Glomerular visceral epithelial cell (primary cell): Measurements from ENCODE around the gene KCNJ5.
A peak's percentile ranks its signal among the peaks of the same experiment; 100 is the strongest.

Source experiments
- DNase-seq: peaks from one replicate; pipeline ENCODE4 v3.0.0-alpha.2; 2016; ENCODE audit errors: extremely low spot score

KCNJ5 gene

DNA sequence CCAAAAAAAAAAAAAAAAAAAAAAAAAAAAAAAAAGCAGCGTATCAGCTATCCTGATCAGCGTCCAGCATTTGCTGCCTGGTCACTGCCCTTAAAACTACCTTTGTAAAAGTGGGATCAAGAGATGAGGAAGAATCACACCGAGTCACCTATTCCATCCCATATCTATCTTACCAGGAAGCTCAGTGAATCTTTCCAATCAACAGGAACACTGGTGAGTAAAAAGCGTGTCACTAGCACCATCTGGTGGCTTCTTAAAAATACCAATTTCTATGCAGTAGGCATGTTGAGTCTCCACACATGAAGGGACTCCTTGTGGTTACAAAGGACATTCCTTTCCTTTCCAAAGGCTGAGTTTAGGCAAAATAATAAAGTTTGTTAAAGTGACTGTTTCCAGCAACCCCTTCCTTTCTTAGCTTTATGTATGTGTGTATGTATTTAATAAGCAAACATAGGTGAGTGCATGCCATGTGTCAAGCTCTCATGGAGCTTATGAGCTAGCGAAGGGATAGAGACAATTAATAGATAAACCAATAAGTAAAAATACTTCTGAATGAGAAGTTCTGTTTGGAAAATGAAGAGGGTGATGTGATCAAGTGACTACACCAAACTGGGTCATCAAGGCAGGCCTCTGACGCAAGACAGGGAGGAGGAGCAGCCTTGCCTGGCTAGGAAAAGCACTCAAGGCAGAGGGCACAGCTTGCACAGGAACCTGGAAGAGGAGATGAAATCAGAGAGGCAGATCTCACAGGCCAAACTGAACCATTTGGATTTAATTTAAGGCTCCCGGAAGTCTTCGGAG, 65.4 kb downstream of the KCNJ5 start:
- DNase-seq: peak; percentile 61

DNA sequence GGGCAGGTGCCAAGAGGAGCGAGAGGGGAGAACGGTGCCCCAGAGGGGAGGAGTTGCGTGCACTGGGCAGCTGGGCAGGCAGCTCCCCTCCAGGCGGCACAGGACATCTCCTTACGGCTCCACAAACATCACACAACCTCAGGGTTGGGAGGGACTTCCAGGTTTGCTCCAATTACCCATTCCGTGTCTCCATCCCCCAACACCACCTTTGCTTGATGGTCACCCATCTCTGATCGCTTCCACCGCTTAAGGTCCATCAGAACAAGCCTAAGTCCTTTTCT, 66.0 kb downstream of the KCNJ5 start:
- no peak for DNase-seq

DNA sequence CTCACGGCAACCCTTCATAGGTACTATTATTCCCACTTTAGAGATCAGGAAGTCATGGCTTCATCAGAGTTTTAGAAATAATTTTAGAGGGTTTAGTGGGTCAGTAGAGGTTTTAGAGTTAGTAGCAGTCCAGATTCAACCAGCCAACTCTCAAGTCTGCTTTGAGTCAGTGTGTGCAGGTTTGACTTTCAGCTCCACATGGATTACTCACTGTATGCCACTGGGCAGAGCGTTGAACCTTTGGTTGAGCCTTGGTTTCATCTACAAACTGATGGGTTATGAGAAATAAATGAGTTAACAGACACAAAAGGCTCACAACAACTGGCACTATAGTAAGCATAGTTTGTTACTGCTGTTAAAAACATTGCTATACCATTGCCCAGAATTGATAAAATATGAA, 70.5 kb downstream of the KCNJ5 start:
- no peak for DNase-seq

DNA sequence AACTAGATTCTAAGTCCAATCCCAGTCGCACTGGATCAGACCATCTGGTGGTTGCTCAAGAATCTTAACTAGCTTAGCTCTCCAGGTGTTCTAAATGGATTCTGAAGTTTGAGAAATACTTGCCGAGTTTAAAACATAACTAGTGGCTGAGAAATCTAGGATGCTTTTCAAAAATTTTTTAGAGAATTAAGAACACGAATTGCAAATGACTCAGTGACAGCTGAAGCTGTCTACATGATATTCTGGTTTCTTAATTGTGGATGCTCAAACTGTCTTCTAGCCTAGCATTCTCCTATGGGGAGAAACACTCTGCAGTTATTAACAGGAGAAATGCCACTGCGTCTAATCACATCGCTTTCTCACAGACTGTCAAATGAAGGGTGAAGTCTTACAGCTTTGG, 71.7 kb downstream of the KCNJ5 start:
- no peak for DNase-seq

DNA sequence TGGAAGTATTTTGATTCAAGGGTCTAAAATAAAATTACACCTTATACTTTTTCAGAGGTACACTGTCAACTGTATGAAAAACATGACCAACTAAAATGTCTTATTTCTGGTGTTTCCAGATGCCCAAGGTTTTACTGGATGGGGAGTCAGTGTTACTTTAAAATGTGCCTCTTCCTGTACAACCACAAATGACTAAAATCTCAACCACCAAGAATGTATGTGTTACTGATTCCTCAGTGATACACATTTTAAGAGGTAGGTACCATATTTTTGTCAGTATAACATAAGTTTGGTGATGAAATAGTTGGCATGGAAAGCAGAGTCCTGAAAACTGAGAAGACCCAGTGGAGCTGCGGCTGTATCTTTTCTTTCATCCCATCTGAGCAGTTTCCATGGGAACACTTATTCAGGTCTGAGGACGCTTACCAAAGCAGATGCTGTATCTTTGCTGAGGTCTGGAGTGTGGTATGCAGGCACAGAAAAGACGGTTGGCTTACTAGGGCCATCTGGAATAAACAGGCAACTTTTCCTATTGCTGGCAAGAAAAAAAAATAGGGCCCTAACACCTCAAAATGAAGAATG, 72.7 kb downstream of the KCNJ5 start:
- no peak for DNase-seq

DNA sequence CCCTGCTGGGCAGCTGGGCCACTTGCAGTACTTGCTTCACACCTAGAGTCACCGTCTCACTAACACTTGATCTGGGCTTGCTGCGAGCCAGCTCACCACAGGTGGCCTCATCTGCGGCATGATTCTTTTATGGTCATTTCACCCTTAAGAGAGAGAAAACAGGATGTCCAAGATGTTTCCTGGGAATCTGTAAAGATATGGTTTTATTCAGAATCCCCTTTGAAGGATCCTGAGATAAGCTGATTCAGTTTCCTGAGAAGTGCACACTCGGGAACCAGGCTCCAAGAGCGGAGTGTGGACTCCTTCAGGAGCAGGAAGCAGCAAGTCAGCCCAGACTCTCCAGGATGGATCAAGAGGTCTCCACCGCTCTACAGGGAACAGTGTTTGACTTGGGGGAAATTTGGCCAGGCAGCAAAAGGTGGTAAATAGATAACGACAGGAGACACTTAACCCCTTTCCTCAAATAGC, 73.3 kb downstream of the KCNJ5 start:
- no peak for DNase-seq

DNA sequence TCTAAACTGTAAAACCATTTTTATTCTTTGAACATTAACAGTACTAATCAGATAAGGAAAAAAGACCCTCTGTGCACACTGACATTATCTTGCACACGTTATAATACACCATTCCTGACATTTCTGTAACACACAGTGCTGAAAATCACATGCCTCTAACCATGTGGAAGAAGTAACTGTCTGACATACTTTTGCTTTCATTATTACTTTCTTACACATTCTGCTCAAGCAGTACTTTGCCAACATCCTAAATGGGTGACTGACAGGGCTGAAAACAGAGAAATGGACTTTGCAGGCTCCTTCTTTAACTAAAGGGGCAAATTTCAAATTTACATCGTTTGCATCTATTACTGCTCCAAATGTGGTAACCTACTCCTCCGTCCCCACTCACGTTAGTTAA, 74.3 kb downstream of the KCNJ5 start:
- no peak for DNase-seq

DNA sequence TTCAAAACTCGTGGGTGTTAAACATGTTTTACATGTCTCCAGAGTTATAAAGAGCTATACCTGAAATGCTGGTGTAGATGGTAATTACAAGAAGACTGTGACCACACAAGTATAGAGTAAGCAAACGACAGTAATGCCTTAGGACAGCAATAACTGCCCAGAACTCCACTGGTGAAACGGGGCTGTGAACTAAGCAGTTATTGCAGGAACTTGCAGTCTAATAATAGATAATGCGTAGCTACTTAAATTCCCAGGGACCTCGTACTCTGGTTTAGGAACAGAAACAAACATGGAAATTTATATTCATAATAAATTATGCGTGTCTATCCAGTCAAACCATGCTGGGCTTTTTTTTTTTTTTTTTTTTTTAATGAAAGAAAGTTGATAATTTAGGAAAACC, 76.4 kb downstream of the KCNJ5 start:
- DNase-seq: no peak

DNA sequence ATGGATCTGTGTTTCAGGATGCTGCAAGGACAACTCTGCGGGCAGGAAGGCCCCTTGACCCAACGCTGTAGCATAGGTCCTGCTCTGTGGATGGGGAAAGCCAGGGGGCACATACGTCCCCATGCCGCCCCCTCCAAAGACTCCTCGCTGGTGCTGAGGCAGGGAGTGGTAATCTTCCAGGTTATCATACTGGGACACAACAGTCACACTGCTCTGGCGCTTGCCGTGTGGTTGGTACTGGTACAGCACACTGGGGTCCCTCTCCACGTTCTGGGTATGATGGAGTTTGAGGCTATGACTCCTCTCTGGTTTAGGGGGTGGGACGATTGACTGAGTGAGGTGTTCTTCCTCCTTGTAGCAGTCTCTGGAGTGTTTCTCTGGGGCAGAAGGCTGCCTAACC, 77.8 kb downstream of the KCNJ5 start:
- no peak for DNase-seq
